GM12872 (cell line): Measurements from ENCODE around the gene SYCP1.

ENCODE experiments used
- CTCF ChIP-seq: IDR thresholded peaks from 3 replicates; pipeline ENCODE4 v1.5.1; 2011; ENCODE audit warnings: low read depth, mild to moderate bottlenecking, low read length, moderate library complexity; ENCODE audit not compliant: insufficient read depth

The SYCP1 gene

DNA sequence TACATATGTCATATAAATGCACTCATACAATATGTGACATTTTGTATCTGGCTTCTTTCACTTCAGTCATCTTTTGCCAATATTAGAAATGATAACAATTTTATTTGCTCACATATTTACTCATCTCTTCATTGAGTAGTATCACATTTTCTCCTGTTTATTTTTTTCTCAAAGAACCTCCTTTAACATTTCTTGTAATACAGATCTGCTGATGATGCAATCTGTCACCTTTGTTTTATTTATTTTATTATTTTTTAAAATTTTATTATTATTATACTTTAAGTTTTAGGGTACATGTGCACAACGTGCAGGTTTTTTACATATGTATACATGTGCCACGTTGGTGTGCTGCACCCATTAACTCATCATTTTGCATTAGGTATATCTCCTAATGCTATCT lies 159.1 kb downstream of the SYCP1 start:
- TF ChIP-seq CTCF: no peak

- TF ChIP-seq CTCF: no peak
These were observed 166.5 kb downstream of the SYCP1 start for GRCh38 chr1:115021145-115021544.

DNA sequence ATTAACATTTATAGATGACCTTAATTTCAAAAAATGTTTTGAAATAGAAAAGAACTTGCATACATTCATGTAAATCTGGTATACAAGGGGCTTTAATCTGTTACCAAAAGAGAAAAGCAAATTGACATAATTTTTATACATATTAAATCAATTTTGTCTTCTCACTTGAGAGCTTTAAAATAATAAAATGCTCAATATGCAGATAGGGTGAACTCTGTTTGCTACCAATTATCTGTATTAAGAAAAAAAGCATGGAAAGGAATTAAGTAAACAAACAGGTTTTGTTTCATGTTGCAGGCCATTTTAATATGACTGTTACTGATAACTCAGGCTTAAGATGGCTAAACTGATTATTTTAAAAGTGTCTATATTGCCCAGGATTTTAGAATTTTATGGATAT lies 168.9 kb downstream of the SYCP1 start:
- no peak for TF ChIP-seq CTCF

- no peak for TF ChIP-seq CTCF
These were observed 174.9 kb downstream of the SYCP1 start, which contains the start of gene TSHB for GRCh38 chr1:115029526-115029925. Gene TSHB (plus strand): TSS chr1:115029826. CDS start chr1:115033363, 3,537 bp downstream.

DNA sequence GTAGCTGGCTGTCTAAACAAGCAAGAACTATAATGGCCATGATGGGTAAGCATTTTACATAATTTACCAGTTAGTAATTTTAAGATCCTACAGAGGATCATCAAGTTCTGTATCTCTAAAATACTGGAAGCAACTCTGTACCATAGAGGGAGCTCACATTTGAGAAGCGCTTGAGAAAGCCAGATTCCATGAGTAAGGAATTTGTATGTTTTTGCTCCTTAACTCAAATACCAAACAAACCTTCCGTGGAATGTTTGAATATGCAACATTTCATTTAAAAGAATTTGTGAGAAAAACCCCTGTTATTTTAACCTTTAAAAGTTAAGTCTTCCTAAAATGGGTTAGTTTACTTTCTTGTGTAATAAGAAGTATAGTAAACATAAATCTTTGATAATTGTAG lies 176.9 kb downstream of the SYCP1 start:
- TF ChIP-seq CTCF: no peak

GRCh38 chr1:115035652-115036051 lies 181.0 kb downstream of the SYCP1 start:
- no peak for TF ChIP-seq CTCF

DNA sequence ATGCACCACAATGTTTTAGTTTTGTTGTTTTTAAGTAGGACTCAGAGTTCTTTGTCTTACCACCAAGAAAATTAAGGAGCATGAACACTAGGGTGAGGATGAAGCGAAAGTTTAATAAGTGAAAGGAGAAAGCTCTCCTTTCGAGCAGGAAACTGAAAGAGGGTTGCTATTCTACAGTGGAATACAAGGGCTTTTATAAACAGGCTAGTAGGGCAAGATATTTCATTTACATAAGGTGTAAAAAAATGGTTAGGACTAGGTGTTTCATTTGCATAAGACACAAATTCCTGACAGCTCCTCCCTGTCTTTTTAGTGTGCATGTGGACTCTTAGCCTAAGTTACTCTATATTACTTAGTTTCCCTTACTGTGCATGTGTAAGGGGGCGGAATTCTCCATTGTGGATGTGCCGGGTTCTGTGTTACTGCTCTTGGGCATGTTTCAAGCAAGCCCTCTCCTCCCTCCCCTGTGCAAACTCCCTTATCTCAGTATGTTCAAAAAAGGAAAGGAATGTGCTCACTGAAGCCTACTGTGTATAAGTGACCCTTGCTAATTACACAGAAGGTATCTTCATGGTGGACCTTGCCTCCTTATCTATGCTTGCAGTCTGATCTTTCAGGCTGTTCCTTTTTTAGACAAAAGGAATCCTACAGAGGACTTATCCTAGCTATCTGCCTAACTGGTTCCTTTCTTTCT lies 182.3 kb downstream of the SYCP1 start:
- TF ChIP-seq CTCF: no peak
